HepG2 (cell line): ENCODE measurements around the gene ADAMTS12. TPM values are rescaled to one million over a fixed set of nuclear protein-coding genes. Genes with fewer than 3 reads are reported as not detected.

ENCODE experiments used
- ESRRA ChIP-seq: sonication (generic); formaldehyde crosslinking; IDR thresholded peaks from 2 replicates; pipeline ENCODE4 v1.5.1; 2020; ENCODE audit warnings: mild to moderate bottlenecking, low read depth, missing genetic modification reagents
- HNRNPH1 ChIP-seq: fragments of 200-400 bp; formaldehyde crosslinking; optimal IDR thresholded peaks from 2 replicates; pipeline ENCODE3; 2017; ENCODE audit warnings: mild to moderate bottlenecking, low read depth, low read length
- KLF13 ChIP-seq: sonication (generic); formaldehyde crosslinking; IDR thresholded peaks from 2 replicates; pipeline ENCODE4 v1.4.0; 2020; ENCODE audit warnings: mild to moderate bottlenecking, missing genetic modification reagents
- MAFG ChIP-seq: sonication (generic); formaldehyde crosslinking; IDR thresholded peaks from 2 replicates; pipeline ENCODE4 v1.5.1; 2020; ENCODE audit warnings: mild to moderate bottlenecking, missing genetic modification reagents
- MBD4 ChIP-seq: IDR thresholded peaks from 2 replicates; pipeline ENCODE4 v1.6.1; 2012; ENCODE audit warnings: low read length, inconsistent platforms, borderline replicate concordance
- MED13 ChIP-seq: sonication (generic); formaldehyde crosslinking; IDR thresholded peaks from 2 replicates; pipeline ENCODE4 v1.5.0; 2020; ENCODE audit warnings: missing genetic modification reagents
- MIER3 ChIP-seq: IDR thresholded peaks from 2 replicates; pipeline ENCODE4 v1.6.1; 2016; ENCODE audit warnings: missing compliant biosample characterization, borderline replicate concordance
- RXRA ChIP-seq: sonication (generic); formaldehyde crosslinking; IDR thresholded peaks from 2 replicates; pipeline ENCODE4 v1.5.1; 2020; ENCODE audit warnings: missing genetic modification reagents
- YEATS2 ChIP-seq: sonication (generic); formaldehyde crosslinking; IDR thresholded peaks from 2 replicates; pipeline ENCODE4 v1.4.0; 2020; ENCODE audit warnings: missing genetic modification reagents, borderline replicate concordance
- ZFP36 ChIP-seq: fragments of 150-350 bp; IDR thresholded peaks from 2 replicates; pipeline ENCODE4 v1.6.1; 2018; ENCODE audit warnings: borderline replicate concordance, low read length, low read depth; ENCODE audit not compliant: partially characterized antibody
- ZFYVE20 ChIP-seq: sonication (generic); formaldehyde crosslinking; IDR thresholded peaks from 2 replicates; pipeline ENCODE4 v1.8.0; 2023; ENCODE audit warnings: low read depth, mild to moderate bottlenecking, moderate library complexity, missing genetic modification reagents, borderline replicate concordance
- ZNF598 ChIP-seq: sonication (generic); formaldehyde crosslinking; IDR thresholded peaks from 2 replicates; pipeline ENCODE4 v1.5.1; 2020; ENCODE audit warnings: mild to moderate bottlenecking, missing genetic modification reagents, borderline replicate concordance
- ZNF629 ChIP-seq: sonication (generic); formaldehyde crosslinking; conservative IDR thresholded peaks from 2 replicates; pipeline ENCODE4 v1.5.0; 2020; ENCODE audit warnings: missing genetic modification reagents
- ZNF891 ChIP-seq: sonication (generic); formaldehyde crosslinking; IDR thresholded peaks from 2 replicates; pipeline ENCODE4 v1.5.0; 2020; ENCODE audit warnings: mild to moderate bottlenecking, missing genetic modification reagents
- polyA plus RNA-seq, 8 experiments: library from polyadenylated mRNA; depleted of rRNA in 3 of 8; stranded (reverse) in 7 of 8; unstranded in 1 of 8; fragments of >200 nt; fragmentation: Illumina TruSeq in 4 of 8; extraction: Trizol in 4 of 8; gene quantifications; 2 replicates each; pipeline versions ENCODE4 v1.2.1 to v1.2.3, GENCODE V29; 2011 to 2016; ENCODE audit warnings: low read depth in 4 of 8, missing spikeins in 1 of 8, mixed read lengths in 1 of 8; ENCODE audit not compliant: insufficient read depth in 1 of 8
- total RNA-seq, 5 experiments: library from RNA; depleted of rRNA; stranded (reverse); fragments of >200 nt; fragmentation: Illumina TruSeq; extraction: Trizol; gene quantifications; 2 replicates each; pipeline ENCODE4 v1.2.3, GENCODE V29; 2016; ENCODE audit warnings: low read depth in 1 of 5
- TF ChIP-seq, protein P1 (sequence below): sonication (generic); formaldehyde crosslinking; IDR thresholded peaks from 2 replicates; pipeline ENCODE4 v1.4.0; 2020; ENCODE audit warnings: mild to moderate bottlenecking, missing genetic modification reagents, borderline replicate concordance
- TF ChIP-seq, protein P2 (sequence below): sonication (generic); formaldehyde crosslinking; IDR thresholded peaks from 2 replicates; pipeline ENCODE4 v1.8.0; 2022; ENCODE audit warnings: mild to moderate bottlenecking, missing genetic modification reagents
- TF ChIP-seq, protein P3 (sequence below): sonication (generic); formaldehyde crosslinking; IDR thresholded peaks from 2 replicates; pipeline ENCODE4 v1.4.0; 2020; ENCODE audit warnings: missing genetic modification reagents, borderline replicate concordance
- TF ChIP-seq, protein P4 (sequence below): sonication (generic); formaldehyde crosslinking; IDR thresholded peaks from 2 replicates; pipeline ENCODE4 v1.8.0; 2022; ENCODE audit warnings: mild to moderate bottlenecking, missing genetic modification reagents; ENCODE audit not compliant: insufficient replicate concordance
- TF ChIP-seq, protein P5 (sequence below): sonication (generic); formaldehyde crosslinking; IDR thresholded peaks from 2 replicates; pipeline ENCODE4 v1.5.0; 2020; ENCODE audit warnings: missing genetic modification reagents

ADAMTS12 gene
- total and polyA plus RNA-seq, 2 of the 13 experiments (the other 11 are each of a cell fraction or from before 2014, with no cell fraction given), result 0.03 TPM; not detected in 1

DNA sequence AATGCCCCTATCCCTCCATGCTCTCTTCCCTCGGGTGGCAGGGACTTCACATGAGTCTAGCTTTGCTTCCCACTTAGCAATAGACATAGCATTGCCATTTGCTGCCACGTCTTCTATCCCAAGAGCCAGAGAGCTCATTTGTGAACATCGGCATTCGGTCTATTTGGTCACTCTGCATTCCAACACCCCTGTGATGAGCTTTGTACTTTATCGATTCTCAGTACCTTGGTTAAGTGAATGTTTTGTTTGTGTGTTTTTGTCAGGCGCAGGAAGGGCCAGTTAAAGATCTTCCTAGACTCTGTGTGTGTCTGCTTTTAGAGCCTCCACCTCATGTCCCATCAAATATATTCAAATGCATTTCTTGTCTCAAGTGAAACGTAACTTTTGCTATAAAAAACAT, 309.4 kb downstream of the ADAMTS12 start (continued):
- TF ChIP-seq MBD4 (no peak), ZNF891 (CRISPR knock-in tag) (no peak), MED13 (CRISPR knock-in tag) (no peak), HNRNPH1 (no peak), YEATS2 (CRISPR knock-in tag) (peak; percentile 32; the same call in 1 of the 2 replicates), ZNF598 (CRISPR knock-in tag) (no peak), KLF13 (CRISPR knock-in tag) (no peak), ZFYVE20 (CRISPR knock-in tag) (no peak), MAFG (CRISPR knock-in tag) (no peak), RXRA (CRISPR knock-in tag) (no peak; the same call in 1 of the 2 replicates), ZNF629 (CRISPR knock-in tag) (no peak), ZFP36 (peak; percentile 31), ESRRA (CRISPR knock-in tag) (no peak), MIER3 (CRISPR knock-in tag) (peak; percentile 73; the same call in 1 of the 2 replicates)
- TF ChIP-seq, protein P1, sequence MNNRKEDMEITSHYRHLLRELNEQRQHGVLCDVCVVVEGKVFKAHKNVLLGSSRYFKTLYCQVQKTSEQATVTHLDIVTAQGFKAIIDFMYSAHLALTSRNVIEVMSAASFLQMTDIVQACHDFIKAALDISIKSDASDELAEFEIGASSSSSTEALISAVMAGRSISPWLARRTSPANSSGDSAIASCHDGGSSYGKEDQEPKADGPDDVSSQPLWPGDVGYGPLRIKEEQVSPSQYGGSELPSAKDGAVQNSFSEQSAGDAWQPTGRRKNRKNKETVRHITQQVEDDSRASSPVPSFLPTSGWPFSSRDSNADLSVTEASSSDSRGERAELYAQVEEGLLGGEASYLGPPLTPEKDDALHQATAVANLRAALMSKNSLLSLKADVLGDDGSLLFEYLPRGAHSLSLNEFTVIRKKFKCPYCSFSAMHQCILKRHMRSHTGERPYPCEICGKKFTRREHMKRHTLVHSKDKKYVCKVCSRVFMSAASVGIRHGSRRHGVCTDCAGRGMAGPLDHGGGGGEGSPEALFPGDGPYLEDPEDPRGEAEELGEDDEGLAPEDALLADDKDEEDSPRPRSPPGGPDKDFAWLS (CRISPR knock-in tag), result no peak
- TF ChIP-seq, protein P2, sequence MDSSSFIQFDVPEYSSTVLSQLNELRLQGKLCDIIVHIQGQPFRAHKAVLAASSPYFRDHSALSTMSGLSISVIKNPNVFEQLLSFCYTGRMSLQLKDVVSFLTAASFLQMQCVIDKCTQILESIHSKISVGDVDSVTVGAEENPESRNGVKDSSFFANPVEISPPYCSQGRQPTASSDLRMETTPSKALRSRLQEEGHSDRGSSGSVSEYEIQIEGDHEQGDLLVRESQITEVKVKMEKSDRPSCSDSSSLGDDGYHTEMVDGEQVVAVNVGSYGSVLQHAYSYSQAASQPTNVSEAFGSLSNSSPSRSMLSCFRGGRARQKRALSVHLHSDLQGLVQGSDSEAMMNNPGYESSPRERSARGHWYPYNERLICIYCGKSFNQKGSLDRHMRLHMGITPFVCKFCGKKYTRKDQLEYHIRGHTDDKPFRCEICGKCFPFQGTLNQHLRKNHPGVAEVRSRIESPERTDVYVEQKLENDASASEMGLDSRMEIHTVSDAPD (CRISPR knock-in tag), result no peak
- TF ChIP-seq, protein P3, sequence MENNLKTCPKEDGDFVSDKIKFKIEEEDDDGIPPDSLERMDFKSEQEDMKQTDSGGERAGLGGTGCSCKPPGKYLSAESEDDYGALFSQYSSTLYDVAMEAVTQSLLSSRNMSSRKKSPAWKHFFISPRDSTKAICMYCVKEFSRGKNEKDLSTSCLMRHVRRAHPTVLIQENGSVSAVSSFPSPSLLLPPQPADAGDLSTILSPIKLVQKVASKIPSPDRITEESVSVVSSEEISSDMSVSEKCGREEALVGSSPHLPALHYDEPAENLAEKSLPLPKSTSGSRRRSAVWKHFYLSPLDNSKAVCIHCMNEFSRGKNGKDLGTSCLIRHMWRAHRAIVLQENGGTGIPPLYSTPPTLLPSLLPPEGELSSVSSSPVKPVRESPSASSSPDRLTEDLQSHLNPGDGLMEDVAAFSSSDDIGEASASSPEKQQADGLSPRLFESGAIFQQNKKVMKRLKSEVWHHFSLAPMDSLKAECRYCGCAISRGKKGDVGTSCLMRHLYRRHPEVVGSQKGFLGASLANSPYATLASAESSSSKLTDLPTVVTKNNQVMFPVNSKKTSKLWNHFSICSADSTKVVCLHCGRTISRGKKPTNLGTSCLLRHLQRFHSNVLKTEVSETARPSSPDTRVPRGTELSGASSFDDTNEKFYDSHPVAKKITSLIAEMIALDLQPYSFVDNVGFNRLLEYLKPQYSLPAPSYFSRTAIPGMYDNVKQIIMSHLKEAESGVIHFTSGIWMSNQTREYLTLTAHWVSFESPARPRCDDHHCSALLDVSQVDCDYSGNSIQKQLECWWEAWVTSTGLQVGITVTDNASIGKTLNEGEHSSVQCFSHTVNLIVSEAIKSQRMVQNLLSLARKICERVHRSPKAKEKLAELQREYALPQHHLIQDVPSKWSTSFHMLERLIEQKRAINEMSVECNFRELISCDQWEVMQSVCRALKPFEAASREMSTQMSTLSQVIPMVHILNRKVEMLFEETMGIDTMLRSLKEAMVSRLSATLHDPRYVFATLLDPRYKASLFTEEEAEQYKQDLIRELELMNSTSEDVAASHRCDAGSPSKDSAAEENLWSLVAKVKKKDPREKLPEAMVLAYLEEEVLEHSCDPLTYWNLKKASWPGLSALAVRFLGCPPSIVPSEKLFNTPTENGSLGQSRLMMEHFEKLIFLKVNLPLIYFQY (CRISPR knock-in tag), result no peak
- TF ChIP-seq, protein P4, sequence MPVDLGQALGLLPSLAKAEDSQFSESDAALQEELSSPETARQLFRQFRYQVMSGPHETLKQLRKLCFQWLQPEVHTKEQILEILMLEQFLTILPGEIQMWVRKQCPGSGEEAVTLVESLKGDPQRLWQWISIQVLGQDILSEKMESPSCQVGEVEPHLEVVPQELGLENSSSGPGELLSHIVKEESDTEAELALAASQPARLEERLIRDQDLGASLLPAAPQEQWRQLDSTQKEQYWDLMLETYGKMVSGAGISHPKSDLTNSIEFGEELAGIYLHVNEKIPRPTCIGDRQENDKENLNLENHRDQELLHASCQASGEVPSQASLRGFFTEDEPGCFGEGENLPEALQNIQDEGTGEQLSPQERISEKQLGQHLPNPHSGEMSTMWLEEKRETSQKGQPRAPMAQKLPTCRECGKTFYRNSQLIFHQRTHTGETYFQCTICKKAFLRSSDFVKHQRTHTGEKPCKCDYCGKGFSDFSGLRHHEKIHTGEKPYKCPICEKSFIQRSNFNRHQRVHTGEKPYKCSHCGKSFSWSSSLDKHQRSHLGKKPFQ, result no peak
- TF ChIP-seq, protein P5, sequence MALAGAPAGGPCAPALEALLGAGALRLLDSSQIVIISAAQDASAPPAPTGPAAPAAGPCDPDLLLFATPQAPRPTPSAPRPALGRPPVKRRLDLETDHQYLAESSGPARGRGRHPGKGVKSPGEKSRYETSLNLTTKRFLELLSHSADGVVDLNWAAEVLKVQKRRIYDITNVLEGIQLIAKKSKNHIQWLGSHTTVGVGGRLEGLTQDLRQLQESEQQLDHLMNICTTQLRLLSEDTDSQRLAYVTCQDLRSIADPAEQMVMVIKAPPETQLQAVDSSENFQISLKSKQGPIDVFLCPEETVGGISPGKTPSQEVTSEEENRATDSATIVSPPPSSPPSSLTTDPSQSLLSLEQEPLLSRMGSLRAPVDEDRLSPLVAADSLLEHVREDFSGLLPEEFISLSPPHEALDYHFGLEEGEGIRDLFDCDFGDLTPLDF (CRISPR knock-in tag), result no peak
